ENCODE data around the gene AVPR2. TPM values are rescaled to one million over a fixed set of nuclear protein-coding genes. Genes with fewer than 3 reads are reported as not detected.

AVPR2 gene
- total RNA-seq, 4 donors from 2014 or later, result 1.2 to 7.6 (median 4.5) TPM

- Histone ChIP-seq H3K27ac (replicated peaks in 1 of 4) (peak overlapping the region in 2 of 4 donors; percentile 41 to 62), H3K36me3 (no peaks in the 10 kb centered on the region), H3K27me3 (peaks cover 0 to 53% (median 22%) of the 10 kb centered on the region in 4 donors), H3K4me3 (peak overlapping the region in 2 of 4 donors; percentile 39 to 41), H3K9me3 (no peaks in the 10 kb centered on the region), H3K4me1 (peaks cover 5 to 21% (median 14%) of the 10 kb centered on the region in 4 donors)
- 52% methylated on average over 13 of the region's 13 CpGs for WGBS
- intact Hi-C loops (cut with DNase I), result no loop called here
- no peak for DNase-seq (ENCODE audit: extremely low spot score)
- no peak for TF ChIP-seq EP300 (IDR thresholded peaks at IDR 0.05)
- TF ChIP-seq, protein P1, sequence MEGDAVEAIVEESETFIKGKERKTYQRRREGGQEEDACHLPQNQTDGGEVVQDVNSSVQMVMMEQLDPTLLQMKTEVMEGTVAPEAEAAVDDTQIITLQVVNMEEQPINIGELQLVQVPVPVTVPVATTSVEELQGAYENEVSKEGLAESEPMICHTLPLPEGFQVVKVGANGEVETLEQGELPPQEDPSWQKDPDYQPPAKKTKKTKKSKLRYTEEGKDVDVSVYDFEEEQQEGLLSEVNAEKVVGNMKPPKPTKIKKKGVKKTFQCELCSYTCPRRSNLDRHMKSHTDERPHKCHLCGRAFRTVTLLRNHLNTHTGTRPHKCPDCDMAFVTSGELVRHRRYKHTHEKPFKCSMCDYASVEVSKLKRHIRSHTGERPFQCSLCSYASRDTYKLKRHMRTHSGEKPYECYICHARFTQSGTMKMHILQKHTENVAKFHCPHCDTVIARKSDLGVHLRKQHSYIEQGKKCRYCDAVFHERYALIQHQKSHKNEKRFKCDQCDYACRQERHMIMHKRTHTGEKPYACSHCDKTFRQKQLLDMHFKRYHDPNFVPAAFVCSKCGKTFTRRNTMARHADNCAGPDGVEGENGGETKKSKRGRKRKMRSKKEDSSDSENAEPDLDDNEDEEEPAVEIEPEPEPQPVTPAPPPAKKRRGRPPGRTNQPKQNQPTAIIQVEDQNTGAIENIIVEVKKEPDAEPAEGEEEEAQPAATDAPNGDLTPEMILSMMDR (IDR thresholded peaks at IDR 0.05), result no peak
- no peak for TF ChIP-seq POLR2A (IDR thresholded peaks at IDR 0.05; ENCODE audit: low read depth)
- TF ChIP-seq POLR2AphosphoS5 (IDR thresholded peaks at IDR 0.05), result no peak
Measured at GRCh38 chrX:153886915-153887314, 17.6 kb upstream of the AVPR2 start.

DNA sequence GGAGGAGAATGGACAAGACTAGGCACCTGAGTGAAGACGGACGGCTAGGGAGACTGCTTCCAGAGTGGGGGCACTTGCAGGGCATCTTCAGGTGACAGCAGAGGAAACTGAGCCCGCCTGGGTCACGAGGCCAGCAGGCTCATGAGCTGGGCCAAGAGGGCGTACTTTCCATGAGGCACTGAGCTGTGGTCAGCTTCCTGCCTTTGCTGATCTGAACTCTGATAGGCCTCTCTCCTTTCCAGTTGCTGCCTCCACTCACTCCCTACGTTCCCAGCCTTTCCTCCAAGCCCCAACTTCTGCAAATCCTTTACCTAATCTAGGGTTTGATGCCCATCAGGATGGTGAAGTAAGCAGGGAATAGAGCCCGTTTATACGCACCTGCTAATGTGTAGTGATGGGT is 17.1 kb upstream of the AVPR2 start:
- intact Hi-C loops (cut with DNase I), result no loop called here
- WGBS, result 65% methylated on average over 4 of the region's 8 CpGs
- TF ChIP-seq, protein P1 (IDR thresholded peaks at IDR 0.05), result no peak
- TF ChIP-seq POLR2AphosphoS5 (IDR thresholded peaks at IDR 0.05), result no peak
- no peak for TF ChIP-seq EP300 (IDR thresholded peaks at IDR 0.05)
- no peak for TF ChIP-seq POLR2A (IDR thresholded peaks at IDR 0.05; ENCODE audit: low read depth)
- Histone ChIP-seq H3K36me3 (no peaks in the 10 kb centered on the region), H3K27me3 (peaks cover 0 to 48% (median 20%) of the 10 kb centered on the region in 4 donors), H3K9me3 (no peaks in the 10 kb centered on the region), H3K4me3 (no peak overlapping the region), H3K4me1 (peaks cover 5 to 21% (median 14%) of the 10 kb centered on the region in 4 donors), H3K27ac (replicated peaks in 1 of 4) (no peak overlapping the region)
- no peak for DNase-seq (ENCODE audit: extremely low spot score)

DNA sequence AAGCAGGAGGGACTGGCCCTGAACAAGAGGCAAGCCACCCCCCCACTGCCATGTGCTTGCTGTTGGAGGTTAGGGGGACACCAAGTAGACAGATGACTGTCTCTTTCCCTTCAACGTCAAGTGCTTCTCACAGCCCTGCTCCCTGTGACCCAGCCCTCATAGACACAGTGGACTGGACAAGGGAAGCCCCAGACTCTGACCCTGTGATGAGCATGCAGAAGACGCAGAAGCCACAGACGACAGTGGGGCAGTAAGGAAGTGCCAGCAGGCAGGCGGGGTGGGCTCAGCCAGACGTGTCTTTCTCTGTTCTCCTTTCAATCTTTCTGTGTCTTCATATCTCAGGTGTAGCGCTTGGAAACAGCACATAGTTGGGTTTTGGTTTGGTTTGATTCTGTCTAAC is 16.1 kb upstream of the AVPR2 start:
- TF ChIP-seq, protein P1 (IDR thresholded peaks at IDR 0.05), result no peak
- TF ChIP-seq POLR2A (IDR thresholded peaks at IDR 0.05; ENCODE audit: low read depth), result no peak
- no peak for TF ChIP-seq POLR2AphosphoS5 (IDR thresholded peaks at IDR 0.05)
- no peak for TF ChIP-seq EP300 (IDR thresholded peaks at IDR 0.05)
- Histone ChIP-seq H3K36me3 (no peaks in the 10 kb centered on the region), H3K9me3 (no peaks in the 10 kb centered on the region), H3K27ac (replicated peaks in 1 of 4) (no peak overlapping the region), H3K27me3 (peaks cover 0 to 38% (median 17%) of the 10 kb centered on the region in 4 donors), H3K4me1 (peaks cover 5 to 21% (median 14%) of the 10 kb centered on the region in 4 donors), H3K4me3 (no peak overlapping the region)
- 65% methylated on average over 6 of the region's 6 CpGs for WGBS
- no peak for DNase-seq (ENCODE audit: extremely low spot score)
- intact Hi-C loops (cut with DNase I), result no loop called here

- Histone ChIP-seq H3K4me1 (peaks cover 5 to 21% (median 14%) of the 10 kb centered on the region in 4 donors), H3K9me3 (no peaks in the 10 kb centered on the region), H3K4me3 (no peak overlapping the region), H3K27ac (replicated peaks in 1 of 4) (no peak overlapping the region), H3K27me3 (peaks cover 0 to 30% (median 17%) of the 10 kb centered on the region in 4 donors), H3K36me3 (no peaks in the 10 kb centered on the region)
- no peak for DNase-seq (ENCODE audit: extremely low spot score)
- no peak for TF ChIP-seq EP300 (IDR thresholded peaks at IDR 0.05)
- TF ChIP-seq POLR2A (IDR thresholded peaks at IDR 0.05; ENCODE audit: low read depth), result no peak
- TF ChIP-seq, protein P1 (IDR thresholded peaks at IDR 0.05), result no peak
- no peak for TF ChIP-seq POLR2AphosphoS5 (IDR thresholded peaks at IDR 0.05)
- intact Hi-C loops (cut with DNase I), result no loop called here
- WGBS, result 95% methylated on average over 6 of the region's 6 CpGs
Measured at GRCh38 chrX:153889123-153889522, 15.3 kb upstream of the AVPR2 start.

GRCh38 chrX:153897899-153898298 is 6.6 kb upstream of the AVPR2 start:
- Histone ChIP-seq H3K27me3 (no peaks in the 10 kb centered on the region), H3K36me3 (no peaks in the 10 kb centered on the region), H3K4me3 (no peak overlapping the region), H3K27ac (replicated peaks in 1 of 4) (no peak overlapping the region), H3K9me3 (peaks cover 0 to 9% (median 0%) of the 10 kb centered on the region in 4 donors), H3K4me1 (peaks cover 8 to 26% (median 22%) of the 10 kb centered on the region in 4 donors)
- no peak for DNase-seq (ENCODE audit: extremely low spot score)
- intact Hi-C loops (cut with DNase I), result no loop called here
- TF ChIP-seq EP300 (IDR thresholded peaks at IDR 0.05) (no peak), POLR2A (IDR thresholded peaks at IDR 0.05; ENCODE audit: low read depth) (no peak), POLR2AphosphoS5 (IDR thresholded peaks at IDR 0.05) (no peak)
- TF ChIP-seq, protein P1 (IDR thresholded peaks at IDR 0.05), result no peak

All from esophagus muscularis mucosa (tissue), 4 donors.